Calu3 (cell line): Measurements from ENCODE around the gene TMBIM1. TPM values are rescaled to one million over a fixed set of nuclear protein-coding genes. Genes with fewer than 3 reads are reported as not detected.
A peak's percentile ranks its signal among the peaks of the same experiment; 100 is the strongest.

ENCODE experiments used
- BruUV-seq: library from RNA; stranded (reverse); fragments of 400-500 nt; replicated peaks from 2 replicates; lab custom pipeline; 2021; lab: Mats Ljungman, UMichigan
- CTCF ChIA-PET: fragments of 300-600 bp; sonication (Branson Sonifier 250); formaldehyde crosslinking; loops from one replicate; lab custom pipeline; 2022; ENCODE audit warnings: antibody characterized with exemption; lab: Charles Lee
- DNase-seq: peaks from one replicate; pipeline ENCODE4 v3.0.0; 2022
- H3K27ac Mint-ChIP-seq: one replicate; pipeline ENCODE4 v1.8.0; 2022; ENCODE audit warnings: mixed read lengths; ENCODE audit not compliant: unreplicated experiment
- H3K27me3 Mint-ChIP-seq: one replicate; pipeline ENCODE4 v1.8.0; 2022; ENCODE audit warnings: mixed read lengths; ENCODE audit not compliant: unreplicated experiment
- H3K36me3 Mint-ChIP-seq: one replicate; pipeline ENCODE4 v1.8.0; 2022; ENCODE audit warnings: mild to moderate bottlenecking, moderate library complexity, mixed read lengths; ENCODE audit not compliant: insufficient read depth, unreplicated experiment
- H3K4me1 Mint-ChIP-seq: one replicate; pipeline ENCODE4 v1.8.0; 2022; ENCODE audit warnings: mild to moderate bottlenecking, low read depth, mixed read lengths; ENCODE audit not compliant: unreplicated experiment
- H3K4me3 Mint-ChIP-seq: one replicate; pipeline ENCODE4 v1.8.0; 2022; ENCODE audit warnings: mild to moderate bottlenecking, low read depth, moderate library complexity, mixed read lengths; ENCODE audit not compliant: unreplicated experiment
- H3K9me3 Mint-ChIP-seq: one replicate; pipeline ENCODE4 v1.8.0; 2022; ENCODE audit warnings: low read depth, mixed read lengths; ENCODE audit not compliant: unreplicated experiment
- intact Hi-C: fragments of 100-400 bp; cut with micrococcal nuclease; formaldehyde crosslinking; loops from one replicate; pipeline ENCODE4 v1.10.0; 2022; ENCODE audit not compliant: unreplicated experiment
- total RNA-seq: library from RNA; stranded (reverse); gene quantifications from 2 replicates; pipeline ENCODE4 v1.2.3, GENCODE V29; 2022
- TF ChIP-seq, protein P1 (sequence below): fragments of 200-600 bp; IDR thresholded peaks from one replicate; pipeline ENCODE4 v1.8.0; 2022; ENCODE audit warnings: antibody characterized with exemption; ENCODE audit not compliant: unreplicated experiment

The TMBIM1 gene
- total RNA-seq, 1 experiment from 2014 or later, result 229 TPM

DNA sequence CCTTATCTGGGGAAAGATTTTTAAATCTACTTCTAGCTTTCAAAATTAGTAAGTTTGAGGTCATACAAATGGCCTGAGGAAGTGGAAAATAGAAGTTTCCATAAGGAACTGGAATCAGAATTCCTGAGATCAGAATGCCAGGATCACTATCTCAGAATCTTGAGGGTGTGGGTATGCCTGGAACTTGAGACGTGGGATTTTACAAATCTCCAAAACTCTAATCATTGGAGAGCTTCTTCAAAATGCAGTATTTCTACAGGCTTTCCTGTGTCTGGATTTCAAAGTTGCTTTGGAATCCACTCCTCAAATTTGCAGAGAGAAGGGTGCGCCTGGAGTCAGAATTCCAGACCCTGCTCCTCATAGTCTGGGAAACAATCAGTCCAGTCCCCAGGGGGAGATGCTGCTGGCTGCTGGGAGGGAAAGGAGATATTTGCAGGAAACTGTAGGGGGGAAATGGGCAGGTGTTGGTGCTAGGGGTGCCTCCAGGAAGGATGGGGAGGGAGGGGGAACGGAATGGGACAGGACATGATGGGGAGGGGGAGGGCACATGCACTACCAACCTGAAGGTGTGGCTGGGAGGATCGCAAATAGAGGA is 33.4 kb upstream of the TMBIM1 start:
- H3K36me3 Mint-ChIP-seq, result peaks cover 20% of the 10 kb centered on the region
- no peak overlapping the region for H3K27ac Mint-ChIP-seq
- TF ChIP-seq, protein P1, sequence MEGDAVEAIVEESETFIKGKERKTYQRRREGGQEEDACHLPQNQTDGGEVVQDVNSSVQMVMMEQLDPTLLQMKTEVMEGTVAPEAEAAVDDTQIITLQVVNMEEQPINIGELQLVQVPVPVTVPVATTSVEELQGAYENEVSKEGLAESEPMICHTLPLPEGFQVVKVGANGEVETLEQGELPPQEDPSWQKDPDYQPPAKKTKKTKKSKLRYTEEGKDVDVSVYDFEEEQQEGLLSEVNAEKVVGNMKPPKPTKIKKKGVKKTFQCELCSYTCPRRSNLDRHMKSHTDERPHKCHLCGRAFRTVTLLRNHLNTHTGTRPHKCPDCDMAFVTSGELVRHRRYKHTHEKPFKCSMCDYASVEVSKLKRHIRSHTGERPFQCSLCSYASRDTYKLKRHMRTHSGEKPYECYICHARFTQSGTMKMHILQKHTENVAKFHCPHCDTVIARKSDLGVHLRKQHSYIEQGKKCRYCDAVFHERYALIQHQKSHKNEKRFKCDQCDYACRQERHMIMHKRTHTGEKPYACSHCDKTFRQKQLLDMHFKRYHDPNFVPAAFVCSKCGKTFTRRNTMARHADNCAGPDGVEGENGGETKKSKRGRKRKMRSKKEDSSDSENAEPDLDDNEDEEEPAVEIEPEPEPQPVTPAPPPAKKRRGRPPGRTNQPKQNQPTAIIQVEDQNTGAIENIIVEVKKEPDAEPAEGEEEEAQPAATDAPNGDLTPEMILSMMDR, result no peak
- H3K4me1 Mint-ChIP-seq, result peaks cover 26% of the 10 kb centered on the region
- no TSS peak for BruUV-seq
- CTCF ChIA-PET, result interaction anchor here (1.0 kb wide), 1 partner anchor 13 kb away, joined by 3 read pairs; no protein-coding TSS in a partner anchor
- intact Hi-C loops, result no loop called here
- H3K4me3 Mint-ChIP-seq, result no peak overlapping the region
- H3K27me3 Mint-ChIP-seq, result no peaks in the 10 kb centered on the region
- no peak for DNase-seq
- H3K9me3 Mint-ChIP-seq, result no peaks in the 10 kb centered on the region

DNA sequence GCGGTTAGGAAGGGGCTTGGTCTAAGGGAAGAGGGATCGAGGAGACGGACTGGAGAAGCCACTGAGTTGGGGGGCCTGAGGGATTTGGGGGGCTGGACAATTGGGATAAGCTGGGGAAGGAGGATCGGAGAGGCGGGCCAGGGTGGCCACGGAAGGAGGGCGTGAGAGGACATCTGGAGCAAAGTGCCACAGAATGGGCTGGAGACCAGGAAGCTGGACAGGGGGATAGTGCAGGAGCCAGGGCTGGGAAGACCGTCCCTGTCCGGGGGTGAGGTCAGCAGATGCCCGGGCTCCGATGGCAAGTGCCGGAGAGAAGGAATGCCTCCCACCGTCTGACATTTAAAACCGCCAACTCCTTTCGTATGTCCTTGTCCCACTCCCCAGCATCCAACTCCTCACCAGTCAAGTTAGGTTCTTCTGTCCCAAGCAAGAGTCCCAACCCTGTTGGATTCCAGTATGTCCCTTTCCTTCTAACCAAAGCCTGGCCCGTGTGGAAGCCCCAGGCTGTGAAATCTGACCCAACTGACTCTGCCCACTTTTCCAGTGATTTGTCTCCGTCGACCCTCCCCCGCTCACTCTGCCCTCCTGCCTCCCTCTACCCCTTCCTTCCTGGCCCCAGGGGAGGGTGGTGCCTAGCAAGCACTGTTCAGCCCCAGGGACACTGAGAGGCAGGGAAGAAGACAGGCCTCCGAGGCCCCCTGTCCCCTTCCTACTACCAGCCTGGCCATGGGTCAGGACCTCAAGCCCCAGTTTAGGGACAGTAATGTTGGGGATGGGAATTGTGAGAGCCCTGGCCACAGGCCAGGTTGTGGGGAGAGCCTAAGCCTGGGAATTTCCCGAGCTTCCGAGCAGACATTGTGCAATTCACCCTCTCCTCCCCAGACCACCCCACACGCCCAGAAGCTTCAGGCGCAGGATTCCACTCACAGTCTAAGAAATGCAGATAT is 31.5 kb upstream of the TMBIM1 start:
- Mint-ChIP-seq H3K4me3 (peak overlapping the region; percentile 97), H3K9me3 (no peaks in the 10 kb centered on the region), H3K4me1 (peaks cover 39% of the 10 kb centered on the region), H3K36me3 (peaks cover 25% of the 10 kb centered on the region), H3K27me3 (no peaks in the 10 kb centered on the region), H3K27ac (peak overlapping the region; percentile 95)
- DNase-seq, result peak; percentile 59
- CTCF ChIA-PET, result interaction anchor here (0.6 to 1.9 kb wide), 7 partner anchors 12 to 1396 kb away, joined by 3 to 15 read pairs (median 7); partner anchors contain the start of gene CATIP
- BruUV-seq, result TSS peak; percentile 67
- TF ChIP-seq, protein P1, result no peak
- intact Hi-C loops, result loop anchor here (5.0 kb wide), 1 partner anchor 34 kb away; the partner anchor contains the start of gene CATIP

DNA sequence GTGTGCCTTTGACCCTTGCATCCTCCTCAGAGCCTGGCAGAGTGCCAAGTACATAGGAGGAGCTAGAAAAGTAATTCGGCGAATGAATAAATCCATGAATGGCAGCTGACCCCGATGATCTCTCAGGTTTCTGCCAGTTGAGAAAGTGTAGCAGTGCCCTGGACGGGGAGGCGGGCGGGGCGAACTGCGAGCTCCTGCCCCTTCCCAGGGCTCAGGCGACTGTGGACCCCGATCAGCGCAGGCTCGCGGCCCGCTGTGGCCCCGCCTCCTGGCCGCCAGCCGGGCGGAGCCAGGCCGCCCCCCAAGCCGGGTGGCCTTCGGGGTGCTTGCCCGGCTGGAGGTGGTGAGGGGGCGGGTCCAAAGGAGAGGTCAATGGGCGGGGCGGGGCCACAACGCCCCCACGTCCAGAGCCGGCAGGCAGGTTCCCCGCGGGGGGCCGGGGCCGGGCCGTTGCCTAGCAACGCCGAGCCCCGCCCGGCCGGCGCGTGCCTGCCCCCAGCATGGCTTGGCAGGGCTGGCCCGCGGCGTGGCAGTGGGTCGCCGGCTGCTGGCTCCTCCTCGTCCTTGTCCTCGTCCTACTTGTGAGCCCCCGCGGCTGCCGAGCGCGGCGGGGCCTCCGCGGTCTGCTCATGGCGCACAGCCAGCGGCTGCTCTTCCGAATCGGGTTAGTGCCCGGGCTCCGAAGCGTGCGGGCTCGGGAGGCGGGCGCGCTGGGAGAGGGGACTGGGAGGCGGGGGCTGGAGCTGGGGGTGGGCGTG is 30.6 kb upstream of the TMBIM1 start:
- TF ChIP-seq, protein P1, result no peak
- CTCF ChIA-PET, result interaction anchor here (0.6 to 1.9 kb wide), 12 partner anchors 11 to 1397 kb away, joined by 3 to 15 read pairs (median 4); partner anchors contain the start of gene CATIP
- Mint-ChIP-seq H3K9me3 (no peaks in the 10 kb centered on the region), H3K27ac (peak overlapping the region; percentile 95), H3K27me3 (no peaks in the 10 kb centered on the region), H3K36me3 (peaks cover 25% of the 10 kb centered on the region), H3K4me1 (peaks cover 39% of the 10 kb centered on the region), H3K4me3 (peak overlapping the region; percentile 97)
- no TSS peak for BruUV-seq
- peak; percentile 89 for DNase-seq
- intact Hi-C loops, result loop anchor here (5.0 kb wide), 1 partner anchor 34 kb away; the partner anchor contains the start of gene CATIP
